HFF-Myc (cell line): ENCODE measurements around the gene PLEKHA6.

Experiments
- DNase-seq: peaks from one replicate; pipeline ENCODE4 v3.0.0-alpha.2; 2011; ENCODE audit warnings: low read depth; ENCODE audit errors: extremely low read depth
- H3K4me3 ChIP-seq: replicated peaks from 2 replicates; pipeline ENCODE4 v1.5.1; 2011; ENCODE audit warnings: low read depth, mild to moderate bottlenecking, control low read depth, low read length
- TF ChIP-seq, protein P1 (sequence below): IDR thresholded peaks from 2 replicates; pipeline ENCODE4 v1.5.1; 2012; ENCODE audit warnings: mild to moderate bottlenecking, low read depth, low read length, control low read depth; ENCODE audit errors: missing control alignments

PLEKHA6 gene

DNA sequence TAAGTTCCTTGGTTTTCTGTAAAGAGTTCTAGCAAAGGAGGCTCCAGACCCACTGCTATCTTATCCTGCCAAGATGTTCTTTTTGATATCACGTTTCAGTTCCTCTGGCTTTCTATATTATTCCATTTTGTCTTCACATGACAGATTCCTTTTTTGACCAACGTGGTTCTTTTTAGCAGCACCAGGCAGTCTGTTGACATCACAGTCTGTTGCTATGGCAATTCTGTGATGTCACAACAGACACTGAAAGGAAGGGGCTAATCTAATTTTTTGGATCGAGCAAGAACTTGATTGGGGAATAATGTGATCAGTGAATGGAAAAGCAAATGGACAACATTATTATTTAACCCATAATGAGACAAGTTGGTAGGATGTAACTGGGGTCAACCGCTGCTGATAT lies 81.5 kb downstream of the PLEKHA6 start:
- TF ChIP-seq, protein P1, sequence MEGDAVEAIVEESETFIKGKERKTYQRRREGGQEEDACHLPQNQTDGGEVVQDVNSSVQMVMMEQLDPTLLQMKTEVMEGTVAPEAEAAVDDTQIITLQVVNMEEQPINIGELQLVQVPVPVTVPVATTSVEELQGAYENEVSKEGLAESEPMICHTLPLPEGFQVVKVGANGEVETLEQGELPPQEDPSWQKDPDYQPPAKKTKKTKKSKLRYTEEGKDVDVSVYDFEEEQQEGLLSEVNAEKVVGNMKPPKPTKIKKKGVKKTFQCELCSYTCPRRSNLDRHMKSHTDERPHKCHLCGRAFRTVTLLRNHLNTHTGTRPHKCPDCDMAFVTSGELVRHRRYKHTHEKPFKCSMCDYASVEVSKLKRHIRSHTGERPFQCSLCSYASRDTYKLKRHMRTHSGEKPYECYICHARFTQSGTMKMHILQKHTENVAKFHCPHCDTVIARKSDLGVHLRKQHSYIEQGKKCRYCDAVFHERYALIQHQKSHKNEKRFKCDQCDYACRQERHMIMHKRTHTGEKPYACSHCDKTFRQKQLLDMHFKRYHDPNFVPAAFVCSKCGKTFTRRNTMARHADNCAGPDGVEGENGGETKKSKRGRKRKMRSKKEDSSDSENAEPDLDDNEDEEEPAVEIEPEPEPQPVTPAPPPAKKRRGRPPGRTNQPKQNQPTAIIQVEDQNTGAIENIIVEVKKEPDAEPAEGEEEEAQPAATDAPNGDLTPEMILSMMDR = no peak
- DNase-seq = no peak
- no peak overlapping the region for H3K4me3 ChIP-seq

DNA sequence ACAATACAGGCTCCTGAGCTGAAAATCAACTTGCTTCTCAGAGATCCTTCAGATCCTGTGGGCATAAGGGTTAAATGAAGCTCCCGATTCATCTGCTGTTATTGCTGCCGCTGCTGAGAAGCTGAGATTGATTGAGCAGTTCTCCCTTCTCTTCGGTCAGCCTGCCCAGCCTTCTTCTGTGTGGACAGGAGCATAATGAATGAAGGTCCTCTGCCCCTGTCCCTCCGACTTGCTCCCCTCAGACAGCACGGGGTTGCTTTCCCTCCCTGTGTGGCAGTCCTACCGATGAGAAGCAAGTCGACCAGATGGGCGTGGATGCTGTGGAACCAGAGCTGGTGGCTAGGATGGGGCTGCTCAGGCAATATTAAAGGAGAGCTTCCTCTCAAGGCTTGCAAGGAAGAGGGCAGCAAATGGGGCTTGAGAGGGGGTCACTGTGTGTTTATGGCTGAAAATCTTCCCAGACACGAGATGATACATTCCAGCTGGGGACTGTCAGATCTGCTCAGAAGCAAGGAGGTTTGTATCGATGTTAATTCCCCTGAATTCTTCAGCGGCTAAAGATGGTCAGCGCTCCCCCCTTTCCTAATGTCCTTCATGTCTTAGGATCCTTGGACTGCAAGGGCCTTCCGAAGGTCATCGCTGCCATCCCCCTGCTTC lies 82.0 kb downstream of the PLEKHA6 start:
- H3K4me3 ChIP-seq = no peak overlapping the region
- TF ChIP-seq, protein P1 = no peak
- DNase-seq = no peak

DNA sequence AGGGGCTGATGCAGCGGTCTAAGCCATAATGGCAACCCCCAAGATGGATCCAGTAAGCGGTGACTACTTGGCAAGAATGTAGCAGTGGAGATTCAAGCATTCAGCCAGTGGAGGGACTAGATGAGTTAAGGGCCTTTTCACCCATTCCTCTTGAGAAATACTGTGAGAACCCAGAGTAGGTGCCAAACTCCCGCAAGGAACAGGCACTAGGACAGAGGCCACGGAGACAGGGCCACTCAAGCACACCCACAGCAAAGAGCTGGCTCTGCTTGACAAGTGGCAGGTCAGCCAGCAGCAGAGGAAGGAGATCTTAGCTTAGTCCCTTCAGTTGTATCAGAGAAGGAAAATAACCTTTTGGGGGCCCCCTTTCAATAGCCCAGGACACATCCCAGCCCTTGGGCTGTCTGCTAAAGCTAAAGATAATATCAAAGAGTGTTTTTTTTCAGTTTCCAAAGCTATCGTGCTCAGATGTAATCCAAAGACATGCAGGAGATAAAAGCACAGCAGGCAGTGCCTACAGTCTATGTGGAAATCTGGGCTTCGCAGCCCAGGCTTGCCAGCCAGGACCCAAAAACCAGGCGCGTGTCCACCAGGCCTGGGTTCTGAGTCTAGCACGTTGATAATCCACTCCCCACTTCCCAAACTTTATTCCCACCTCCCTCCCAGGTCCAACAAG lies 83.9 kb downstream of the PLEKHA6 start:
- TF ChIP-seq, protein P1 = no peak
- DNase-seq = no peak
- H3K4me3 ChIP-seq = no peak overlapping the region

DNA sequence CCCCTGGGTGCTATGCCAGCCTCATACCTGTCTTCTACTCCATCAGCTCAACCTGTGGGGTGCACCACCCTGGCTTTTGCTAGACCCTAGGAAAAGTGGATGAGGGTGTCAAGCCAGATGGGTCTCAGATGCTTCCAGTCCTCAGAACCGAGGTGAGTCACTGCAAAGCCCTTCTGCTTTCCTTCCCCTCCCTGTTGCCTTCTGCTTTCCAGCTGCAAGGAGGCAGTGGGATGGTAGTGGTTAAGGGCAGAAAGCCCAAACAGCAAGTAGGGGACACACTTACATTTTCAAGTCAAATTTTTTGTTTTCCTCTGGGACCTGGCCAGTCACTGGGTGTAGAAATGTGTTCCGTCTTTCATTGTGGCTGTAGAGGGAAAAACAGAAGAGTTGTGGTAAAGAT lies 85.3 kb downstream of the PLEKHA6 start:
- DNase-seq = peak; percentile 85

DNA sequence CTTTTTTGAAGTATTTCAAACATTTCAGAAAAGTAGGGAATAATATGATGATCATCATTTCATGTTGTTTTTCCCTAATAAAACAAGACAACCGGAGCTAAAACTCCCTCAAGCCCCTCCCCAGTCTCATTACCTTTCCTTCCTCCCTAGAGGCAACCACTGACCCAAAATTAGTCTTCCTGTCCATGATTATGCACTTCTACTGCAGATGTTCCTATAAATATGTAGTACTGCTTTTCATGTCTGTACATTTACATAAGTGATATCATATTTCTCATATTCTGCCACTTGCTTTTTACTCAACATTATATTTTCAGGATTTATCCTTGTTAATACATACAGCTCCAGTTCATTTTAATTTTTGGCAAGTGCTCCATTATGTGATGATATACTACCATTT lies 87.2 kb downstream of the PLEKHA6 start:
- no peak for DNase-seq
- TF ChIP-seq, protein P1 = no peak
- H3K4me3 ChIP-seq = no peak overlapping the region

More for the DNA sequence above, 85.3 kb downstream of the PLEKHA6 start:
- TF ChIP-seq, protein P1 = no peak
- H3K4me3 ChIP-seq = no peak overlapping the region

DNA sequence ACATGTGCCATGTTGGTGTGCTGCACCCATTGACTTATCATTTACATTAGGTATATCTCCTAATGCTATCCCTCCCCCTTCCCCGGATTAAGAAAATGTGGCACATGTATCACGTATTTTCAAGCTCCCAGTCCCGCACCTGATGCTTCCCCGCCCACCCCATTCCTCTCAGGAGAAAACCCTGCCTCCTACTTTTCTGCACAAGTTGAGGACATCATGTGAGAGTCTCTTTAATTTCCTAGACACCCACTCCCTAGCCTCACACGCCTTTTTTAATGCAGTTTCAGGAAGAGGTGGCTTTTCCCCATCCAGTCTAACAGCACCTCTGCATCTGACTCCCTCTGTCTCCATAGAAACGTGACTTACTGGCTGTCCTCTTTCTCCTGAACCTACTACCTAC lies 87.8 kb downstream of the PLEKHA6 start:
- no peak overlapping the region for H3K4me3 ChIP-seq
- DNase-seq = no peak
- TF ChIP-seq, protein P1 = no peak
